Right cardiac atrium (tissue), 5 donors: ENCODE data around the gene SERP2. TPM values are rescaled to one million over a fixed set of nuclear protein-coding genes. Genes with fewer than 3 reads are reported as not detected.

Experiments
- ATAC-seq, 2 donors: fragments of 200-7000 bp; cut with Tn5 transposase; one replicate each; pipeline versions ENCODE4 v1.8.0 to v1.9.1; 2020; ENCODE audit warnings: moderate library complexity in 2 of 2, mild to moderate bottlenecking in 1 of 2
- DNase-seq, 3 donors: peaks; one replicate each; pipeline ENCODE4 v3.0.0-alpha.2; 2020
- H3K27ac ChIP-seq: one replicate; pipeline ENCODE4 v1.5.1; 2013; ENCODE audit warnings: mild to moderate bottlenecking, low read length, control low read depth, moderate library complexity
- H3K27me3 ChIP-seq: one replicate; pipeline ENCODE4 v1.6.1; 2013; ENCODE audit not compliant: control insufficient read depth, insufficient read depth
- H3K4me1 ChIP-seq: one replicate; pipeline ENCODE4 v1.6.1; 2013; ENCODE audit warnings: low read length; ENCODE audit not compliant: control insufficient read depth, insufficient read depth
- H3K4me3 ChIP-seq: one replicate; pipeline ENCODE4 v1.5.1; 2013; ENCODE audit warnings: low read length, control low read depth
- H3K9me3 ChIP-seq: one replicate; pipeline ENCODE4 v1.6.1; 2013; ENCODE audit warnings: low read length; ENCODE audit not compliant: control insufficient read depth
- WGBS: extraction: QIAGEN DNeasy Blood & Tissue Kit; methylation state at CpG from one replicate; pipeline ENCODE4 v1.1.7; 2013; 5-methylcytosine and 5-hydroxymethylcytosine counted together
- intact Hi-C, 4 donors: fragments of 100-400 bp; cut with DNase I; formaldehyde crosslinking; loops; one replicate each; pipeline versions ENCODE4 v1.11.0 to v1.14.0; 2022 to 2023
- polyA plus RNA-seq: library from polyadenylated mRNA; stranded (reverse); fragments of 200-250 nt; gene quantifications from one replicate; pipeline ENCODE4 v1.2.3, GENCODE V29; 2013
- total RNA-seq, 4 donors: library from RNA; stranded (reverse); fragmentation: NEBNext Ultra II Directional; extraction: Animal tissue kit (Norgen Biotek cat#: 25700); gene quantifications; one replicate each; pipeline ENCODE4 v1.2.1, GENCODE V29; 2021
- donor health status: healthy with polysubstance abuse.
- donor health status: DM: no; HTN: yes; CAD: no.
- donor health status: DM: no; HTN: no; CAD: no.
- donor health status: DM: no; HTN: yes; CAD: no; lungs with severe emphysema.
- donor health status: DM: yes; HTN: yes; CAD: no.

Gene SERP2
- total and polyA plus RNA-seq, 5 donors, result 19.4 to 36.2 (median 26.7) TPM

- DNase-seq (no peak), ATAC-seq (peak in 1 of 2 donors; percentile 41)
- no peaks in the 10 kb centered on the region for H3K9me3 ChIP-seq
- intact Hi-C loops, result no loop called here
- H3K27me3 ChIP-seq, result no peaks in the 10 kb centered on the region
- WGBS, result 53% methylated on average over 16 of the region's 16 CpGs
- H3K27ac ChIP-seq, result no peak overlapping the region
- no peak overlapping the region for H3K4me3 ChIP-seq
- no peaks in the 10 kb centered on the region for H3K4me1 ChIP-seq
Measured at GRCh38 chr13:44412346-44412935, 38.8 kb downstream of the SERP2 start.

GRCh38 chr13:44413095-44413494, 39.5 kb downstream of the SERP2 start:
- intact Hi-C loops, result no loop called here
- 91% methylated on average over 13 of the region's 13 CpGs for WGBS
- DNase-seq, result no peak
- ATAC-seq, result no peak
- no peak overlapping the region for H3K4me3 ChIP-seq
- H3K27me3 ChIP-seq, result no peaks in the 10 kb centered on the region
- no peaks in the 10 kb centered on the region for H3K9me3 ChIP-seq
- no peaks in the 10 kb centered on the region for H3K4me1 ChIP-seq
- H3K27ac ChIP-seq, result no peak overlapping the region

GRCh38 chr13:44414716-44415115, 41.1 kb downstream of the SERP2 start:
- no peak for DNase-seq
- Histone ChIP-seq H3K4me3 (no peak overlapping the region), H3K27me3 (no peaks in the 10 kb centered on the region), H3K4me1 (no peaks in the 10 kb centered on the region), H3K27ac (no peak overlapping the region), H3K9me3 (no peaks in the 10 kb centered on the region)
- 95% methylated on average over 26 of the region's 26 CpGs for WGBS
- intact Hi-C loops, result no loop called here
- ATAC-seq, result no peak

GRCh38 chr13:44415815-44416214, 42.2 kb downstream of the SERP2 start:
- Histone ChIP-seq H3K4me3 (no peak overlapping the region), H3K9me3 (no peaks in the 10 kb centered on the region), H3K4me1 (no peaks in the 10 kb centered on the region), H3K27me3 (no peaks in the 10 kb centered on the region), H3K27ac (no peak overlapping the region)
- DNase-seq (no peak), ATAC-seq (no peak)
- intact Hi-C loops, result no loop called here
- 82% methylated on average over 15 of the region's 15 CpGs for WGBS

GRCh38 chr13:44416301-44416700, 42.7 kb downstream of the SERP2 start:
- peak in 1 of 2 donors; percentile 17 for ATAC-seq
- no peak overlapping the region for H3K27ac ChIP-seq
- no peaks in the 10 kb centered on the region for H3K27me3 ChIP-seq

GRCh38 chr13:44416744-44417143, 43.1 kb downstream of the SERP2 start:
- Histone ChIP-seq H3K27ac (no peak overlapping the region), H3K27me3 (no peaks in the 10 kb centered on the region), H3K4me1 (no peaks in the 10 kb centered on the region), H3K9me3 (no peaks in the 10 kb centered on the region), H3K4me3 (no peak overlapping the region)
- WGBS, result 97% methylated on average over 6 of the region's 6 CpGs
- intact Hi-C loops, result no loop called here
- DNase-seq, result no peak
- ATAC-seq, result no peak

More at GRCh38 chr13:44416301-44416700, 42.7 kb downstream of the SERP2 start:
- 75% methylated on average over 10 of the region's 10 CpGs for WGBS
- Histone ChIP-seq H3K4me3 (no peak overlapping the region), H3K9me3 (no peaks in the 10 kb centered on the region), H3K4me1 (no peaks in the 10 kb centered on the region)
- intact Hi-C loops, result no loop called here
- DNase-seq, result no peak

GRCh38 chr13:44417446-44417845, 43.8 kb downstream of the SERP2 start:
- ATAC-seq (no peak), DNase-seq (no peak)
- H3K27me3 ChIP-seq, result no peaks in the 10 kb centered on the region
- intact Hi-C loops, result no loop called here
- H3K4me3 ChIP-seq, result no peak overlapping the region
- WGBS, result 79% methylated on average over 8 of the region's 8 CpGs
- no peaks in the 10 kb centered on the region for H3K4me1 ChIP-seq
- no peaks in the 10 kb centered on the region for H3K9me3 ChIP-seq
- H3K27ac ChIP-seq, result no peak overlapping the region

- no peak for ATAC-seq
- H3K9me3 ChIP-seq, result no peaks in the 10 kb centered on the region
- no peak for DNase-seq
- intact Hi-C loops, result no loop called here
- H3K27ac ChIP-seq, result no peak overlapping the region
- WGBS, result 71% methylated on average over 7 of the region's 7 CpGs
- no peaks in the 10 kb centered on the region for H3K27me3 ChIP-seq
- no peak overlapping the region for H3K4me3 ChIP-seq
- H3K4me1 ChIP-seq, result no peaks in the 10 kb centered on the region
Measured at GRCh38 chr13:44417876-44418275, 44.3 kb downstream of the SERP2 start.

- WGBS, result 89% methylated on average over 15 of the region's 15 CpGs
- Histone ChIP-seq H3K4me1 (no peaks in the 10 kb centered on the region), H3K9me3 (no peaks in the 10 kb centered on the region), H3K4me3 (no peak overlapping the region), H3K27ac (no peak overlapping the region), H3K27me3 (no peaks in the 10 kb centered on the region)
- intact Hi-C loops, result no loop called here
- DNase-seq (no peak), ATAC-seq (no peak)
Measured at GRCh38 chr13:44420376-44421220, 47.0 kb downstream of the SERP2 start.

- no peak overlapping the region for H3K4me3 ChIP-seq
- no peaks in the 10 kb centered on the region for H3K9me3 ChIP-seq
- no peaks in the 10 kb centered on the region for H3K4me1 ChIP-seq
- no peak for DNase-seq
- no peaks in the 10 kb centered on the region for H3K27me3 ChIP-seq
- ATAC-seq, result no peak
- H3K27ac ChIP-seq, result no peak overlapping the region
- intact Hi-C loops, result no loop called here
- 98% methylated on average over 2 of the region's 2 CpGs for WGBS
Measured at GRCh38 chr13:44421853-44422525, 48.4 kb downstream of the SERP2 start.
